ENCODE results near the gene TSHR. TPM values are rescaled to one million over a fixed set of nuclear protein-coding genes. Genes with fewer than 3 reads are reported as not detected.
"Not testable (repeated sequence)": the region's sequence is repeated elsewhere in the genome, so short reads cannot be mapped to it uniquely, and the experiment has no call there.

Gene TSHR
- total RNA-seq, 1 donor from 2014 or later: 1.9 TPM

DNA sequence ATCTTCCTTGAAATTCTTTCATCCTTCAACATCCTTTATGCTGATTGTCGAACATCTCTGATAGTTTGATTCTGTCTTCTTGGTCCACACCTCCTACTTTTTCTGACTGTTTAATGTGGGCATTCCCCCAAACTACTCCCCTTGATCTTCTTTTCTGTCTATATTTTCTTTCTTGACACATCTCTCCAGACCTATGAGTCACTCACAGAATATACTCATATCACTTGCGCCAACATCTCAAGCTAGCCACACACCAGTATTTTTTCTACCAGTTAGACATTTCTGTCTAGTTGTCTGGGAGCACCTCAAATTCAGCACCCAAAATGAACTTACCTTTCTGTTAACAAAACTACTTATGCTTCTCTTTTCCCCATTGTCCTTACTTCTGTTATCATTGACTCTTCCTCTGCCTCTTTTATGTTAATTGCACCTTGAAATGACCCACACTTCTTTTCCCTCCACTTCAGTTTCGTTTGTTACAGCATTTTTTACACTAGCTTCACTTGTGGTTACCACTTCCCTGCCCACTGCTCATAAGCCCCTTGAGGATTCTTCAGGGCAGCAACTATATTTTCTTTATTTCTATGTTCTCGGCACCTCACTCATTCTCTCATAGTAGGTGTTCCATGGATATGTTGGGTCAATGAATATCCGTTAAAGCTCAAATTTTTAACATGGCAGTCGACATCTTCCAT lies 33.5 kb downstream of the TSHR start:
- intact Hi-C loops (cut with micrococcal nuclease): no loop called here

DNA sequence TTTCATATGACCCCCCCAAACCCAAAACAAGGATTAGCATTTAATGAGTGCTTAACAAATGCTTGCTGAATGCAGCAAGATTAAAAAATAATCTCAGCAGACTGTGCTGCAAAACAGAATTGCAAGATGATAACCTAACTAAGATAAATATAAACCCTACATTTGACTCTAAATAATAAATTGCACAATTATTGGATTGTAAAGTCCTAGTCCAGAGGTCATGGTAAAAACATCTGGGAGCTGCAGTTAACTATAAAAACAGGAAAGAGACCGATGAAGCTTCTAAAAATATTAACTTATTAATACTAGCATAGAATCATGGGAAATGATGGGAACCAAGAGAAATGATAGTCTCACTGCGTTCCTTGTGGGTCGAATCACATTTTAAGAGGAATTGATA lies 37.2 kb downstream of the TSHR start:
- intact Hi-C loops (cut with micrococcal nuclease): no loop called here

- intact Hi-C loops (cut with micrococcal nuclease): loop anchor here (1.0 to 2.0 kb wide), 4 partner anchors 168 to 457 kb away; no protein-coding TSS in a partner anchor
Measured at GRCh38 chr14:80996049-80996901, 40.9 kb downstream of the TSHR start.

DNA sequence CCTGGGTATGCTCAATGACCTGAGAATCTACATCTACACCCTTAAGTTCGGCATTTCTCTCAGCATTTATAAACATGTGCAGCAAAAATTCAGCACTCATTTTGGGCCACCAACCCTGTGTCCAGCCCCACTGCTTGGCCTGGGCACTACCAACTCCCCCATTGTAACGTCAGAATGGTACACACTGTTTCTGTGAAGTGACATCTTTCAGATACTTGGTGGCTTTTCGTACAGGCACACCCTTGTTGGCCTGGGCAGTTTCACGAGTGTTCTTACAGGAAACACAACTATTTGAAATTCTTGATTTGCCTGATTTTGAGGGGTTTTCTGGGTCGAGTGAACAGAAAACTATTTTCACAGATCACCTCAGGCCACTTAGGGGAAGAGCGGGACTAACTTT lies 46.0 kb downstream of the TSHR start:
- intact Hi-C loops (cut with micrococcal nuclease): no loop called here

GRCh38 chr14:81004575-81004974 lies 49.2 kb downstream of the TSHR start:
- intact Hi-C loops (cut with micrococcal nuclease): no loop called here

GRCh38 chr14:81005540-81006228 lies 50.3 kb downstream of the TSHR start:
- intact Hi-C loops (cut with micrococcal nuclease): no loop called here

GRCh38 chr14:81006266-81006665 lies 50.8 kb downstream of the TSHR start:
- intact Hi-C loops (cut with micrococcal nuclease): no loop called here

DNA sequence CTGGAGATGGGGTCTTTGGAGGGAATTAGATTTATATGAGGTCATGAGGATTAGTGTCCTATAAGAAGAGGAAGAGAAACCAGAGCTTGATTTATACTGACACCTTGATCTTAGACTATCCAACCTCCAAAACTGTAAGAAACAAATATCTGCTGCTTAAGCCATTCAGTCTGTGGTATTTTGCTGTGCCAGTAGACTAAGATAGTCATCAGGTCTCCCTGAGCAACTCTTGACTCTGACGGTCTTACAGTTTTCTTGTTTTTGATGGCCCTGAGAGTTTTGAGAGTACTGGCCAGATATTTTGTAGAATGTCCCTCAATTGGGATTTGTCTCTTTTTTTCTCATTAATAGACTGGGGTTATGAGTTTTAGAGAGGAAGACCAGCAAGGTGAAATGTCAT lies 51.7 kb downstream of the TSHR start:
- intact Hi-C loops (cut with micrococcal nuclease): no loop called here

GRCh38 chr14:81009346-81009745 lies 53.9 kb downstream of the TSHR start:
- intact Hi-C loops (cut with micrococcal nuclease): no loop called here

DNA sequence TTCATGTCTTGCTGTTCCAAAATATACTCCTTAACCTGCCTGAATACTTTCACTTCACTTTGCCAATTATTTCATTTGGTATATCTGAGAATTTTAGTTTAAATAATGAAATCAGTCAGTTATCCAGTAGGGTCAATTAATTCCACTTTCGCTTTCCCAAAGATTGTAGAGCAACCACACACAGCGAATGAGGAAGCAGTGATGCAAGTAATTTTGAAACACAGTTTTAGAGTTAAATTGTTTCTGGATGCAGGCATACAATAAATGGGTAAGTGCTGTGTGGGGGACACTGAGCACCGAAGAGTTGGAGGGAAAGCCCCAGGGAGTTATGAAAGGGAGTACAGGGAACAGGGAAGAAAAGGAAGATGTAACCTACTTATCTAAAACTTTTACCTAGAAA lies 62.8 kb downstream of the TSHR start:
- intact Hi-C loops (cut with micrococcal nuclease): no loop called here

DNA sequence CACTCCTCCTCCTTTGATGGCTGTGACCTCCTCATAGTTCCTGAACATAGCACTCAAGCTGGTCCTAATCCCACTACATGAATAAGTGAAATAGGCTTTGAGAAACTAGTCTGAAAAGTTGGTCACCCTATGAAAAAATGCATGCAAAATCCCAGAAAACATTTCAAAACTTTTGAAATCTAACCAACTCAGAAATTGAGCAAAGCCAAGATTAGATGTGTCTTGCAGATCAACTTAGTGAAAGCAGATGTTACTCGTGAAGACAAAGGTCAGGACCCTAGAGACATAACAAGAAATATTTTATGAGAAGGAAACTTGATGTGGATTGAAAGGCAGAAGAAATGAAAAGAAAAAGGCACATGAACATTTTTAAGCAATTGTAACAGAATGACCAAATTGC lies 63.3 kb downstream of the TSHR start:
- intact Hi-C loops (cut with micrococcal nuclease): no loop called here

DNA sequence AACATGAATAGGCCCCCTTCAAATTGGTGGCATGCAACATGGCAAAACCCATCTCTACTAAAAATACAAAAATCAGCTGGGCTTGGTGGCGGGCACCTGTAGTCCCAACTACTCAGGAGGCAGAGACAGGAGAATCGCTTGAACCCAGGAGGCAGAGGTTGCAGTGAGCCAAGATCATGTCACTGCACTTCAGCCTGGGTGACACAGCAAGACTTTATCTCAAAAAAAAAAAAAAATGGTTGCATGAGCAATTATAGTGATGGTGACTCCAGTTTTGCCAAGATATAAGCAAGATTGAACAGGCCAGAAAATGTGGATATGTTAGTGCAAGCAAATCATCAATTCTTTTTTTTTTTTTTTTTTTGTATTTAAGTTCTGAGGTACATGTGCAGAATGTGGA lies 63.7 kb downstream of the TSHR start:
- intact Hi-C loops (cut with micrococcal nuclease): not testable (repeated sequence)

GRCh38 chr14:81023095-81023710 lies 67.8 kb downstream of the TSHR start:
- intact Hi-C loops (cut with micrococcal nuclease): no loop called here

- intact Hi-C loops (cut with micrococcal nuclease): no loop called here
Measured at GRCh38 chr14:81028461-81028860, 73.0 kb downstream of the TSHR start.

DNA sequence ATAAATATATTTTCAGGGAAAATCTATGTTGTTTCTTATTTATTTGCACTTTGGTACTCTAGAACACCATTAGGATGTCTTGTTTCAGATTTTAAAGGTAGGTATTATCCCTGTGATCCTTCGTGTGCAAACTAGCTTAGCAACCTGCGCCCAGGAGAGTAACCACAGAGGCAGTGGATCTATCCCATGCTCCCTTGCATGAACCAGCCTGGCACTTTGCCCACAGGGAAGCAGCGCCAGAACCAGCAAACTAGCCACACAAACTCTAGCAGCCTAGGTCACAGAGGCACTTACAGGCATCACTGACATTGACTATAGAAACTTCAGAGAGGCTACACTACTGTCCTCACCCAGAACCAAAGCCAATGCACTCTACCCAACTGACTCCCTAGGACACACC lies 76.1 kb downstream of the TSHR start:
- intact Hi-C loops (cut with micrococcal nuclease): no loop called here

- intact Hi-C loops (cut with micrococcal nuclease): no loop called here
Measured at GRCh38 chr14:81033698-81034240, 78.3 kb downstream of the TSHR start.

- intact Hi-C loops (cut with micrococcal nuclease): no loop called here
Measured at GRCh38 chr14:81042438-81042837, 87.0 kb downstream of the TSHR start.

DNA sequence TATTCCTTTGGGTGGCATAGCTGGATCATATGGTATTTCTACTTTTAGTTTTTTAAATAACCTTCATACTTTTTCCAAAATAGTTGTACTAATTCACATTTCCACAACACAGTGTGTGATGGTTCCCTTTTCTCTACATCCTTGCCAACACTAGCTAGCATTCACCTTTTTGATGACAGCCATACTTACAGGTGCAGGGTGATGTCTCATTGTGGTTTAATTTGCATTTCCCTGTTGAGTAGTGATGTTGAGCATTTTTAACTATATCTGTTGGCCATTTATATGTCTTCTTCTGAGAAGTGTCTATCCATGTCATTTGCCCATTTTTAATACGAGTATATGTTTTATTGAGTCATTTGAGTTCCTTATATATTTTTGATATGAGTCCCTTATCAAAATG lies 96.1 kb downstream of the TSHR start:
- intact Hi-C loops (cut with micrococcal nuclease): no loop called here

DNA sequence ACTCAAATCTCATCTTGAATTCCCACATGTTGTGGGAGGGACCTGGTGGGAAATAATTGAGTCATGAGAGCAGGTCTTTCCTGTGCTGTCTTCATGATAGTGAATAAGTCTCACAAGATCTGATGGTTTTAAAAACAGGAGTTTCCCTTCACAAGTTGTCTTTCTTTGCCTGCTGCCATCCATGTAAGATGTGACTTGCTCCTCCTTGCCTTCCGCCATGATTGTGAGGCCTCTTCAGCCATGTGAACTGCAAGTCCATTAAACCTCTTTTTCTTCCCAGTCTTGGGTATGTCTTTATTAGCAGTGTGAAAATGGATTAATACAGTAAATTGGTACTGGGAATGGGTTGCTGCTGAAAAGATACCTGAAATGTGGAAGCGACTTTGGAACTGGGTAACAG lies 98.6 kb downstream of the TSHR start:
- intact Hi-C loops (cut with micrococcal nuclease): not testable (repeated sequence)

DNA sequence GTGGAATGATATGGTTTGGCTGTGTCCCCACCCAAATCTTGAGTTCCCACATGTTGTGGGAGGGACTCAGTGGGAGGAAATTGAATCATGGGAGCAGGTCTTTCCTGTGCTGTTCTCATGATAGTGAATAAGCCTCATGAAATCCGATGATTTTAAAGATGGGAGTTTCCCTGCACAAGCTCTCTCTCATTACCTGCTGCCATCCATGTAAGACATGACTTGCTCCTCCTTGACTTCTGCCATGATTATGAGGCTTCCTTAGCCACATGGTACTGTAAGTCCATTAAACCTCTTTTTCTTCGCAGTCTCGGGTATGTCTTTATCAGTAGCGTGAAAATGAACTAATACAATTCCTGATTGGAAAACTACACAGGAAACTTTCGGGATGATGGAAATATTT lies 100.5 kb downstream of the TSHR start:
- intact Hi-C loops (cut with micrococcal nuclease): no loop called here

DNA sequence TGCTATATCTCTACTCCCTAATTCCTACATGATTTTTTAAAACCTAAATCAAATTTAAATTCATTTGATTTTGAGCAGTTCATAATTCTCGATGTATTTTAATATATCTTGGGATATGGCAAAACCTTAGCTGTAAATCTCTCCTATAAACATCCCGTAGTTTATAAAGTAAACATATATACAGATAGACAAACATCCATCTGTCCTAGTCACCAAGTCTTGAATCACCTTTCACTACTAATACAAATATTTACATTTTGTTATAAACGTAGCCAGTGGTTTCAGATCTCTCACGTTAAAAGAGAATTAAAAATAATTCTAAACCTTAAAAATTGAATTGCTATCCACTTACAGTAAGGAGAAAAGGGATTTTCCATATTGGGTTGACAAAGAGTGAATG lies 107.0 kb downstream of the TSHR start:
- intact Hi-C loops (cut with micrococcal nuclease): loop anchor here (2.0 kb wide), 1 partner anchor 108 kb away; the partner anchor contains the start of gene TSHR
